Trophoblast cell (in vitro differentiated cells and primary cell): Measurements from ENCODE around the gene SCP2.
A peak's percentile ranks its signal among the peaks of the same experiment; 100 is the strongest.
"Not testable (repeated sequence)": the region's sequence is repeated elsewhere in the genome, so short reads cannot be mapped to it uniquely, and the experiment has no call there.

Experiments used
- DNase-seq, 2 donors: peaks; one replicate each; pipeline ENCODE4 v3.0.0-alpha.2; 2016
- H2AFZ ChIP-seq: 2 replicates; pipeline ENCODE4 v1.6.1; 2013; ENCODE audit warnings: low read length, moderate library complexity, mild to moderate bottlenecking; ENCODE audit not compliant: insufficient read depth, poor library complexity
- H2AK5ac ChIP-seq: 2 replicates; pipeline ENCODE4 v1.6.1; 2013; ENCODE audit warnings: mild to moderate bottlenecking, low read length
- H2BK120ac ChIP-seq: 2 replicates; pipeline ENCODE4 v1.6.1; 2013; ENCODE audit warnings: low read length, mild to moderate bottlenecking, moderate library complexity; ENCODE audit not compliant: insufficient read depth, poor library complexity
- H2BK12ac ChIP-seq: 2 replicates; pipeline ENCODE4 v1.6.1; 2013; ENCODE audit warnings: mild to moderate bottlenecking, low read length, moderate library complexity
- H2BK5ac ChIP-seq: 2 replicates; pipeline ENCODE4 v1.6.1; 2013; ENCODE audit warnings: low read length, low read depth, moderate library complexity, mild to moderate bottlenecking; ENCODE audit not compliant: poor library complexity
- H3K14ac ChIP-seq: 2 replicates; pipeline ENCODE4 v1.6.1; 2013; ENCODE audit warnings: mild to moderate bottlenecking, low read length
- H3K18ac ChIP-seq: 2 replicates; pipeline ENCODE4 v1.6.1; 2013; ENCODE audit warnings: mild to moderate bottlenecking, low read length
- H3K23ac ChIP-seq: 2 replicates; pipeline ENCODE4 v1.6.1; 2013; ENCODE audit warnings: low read length
- H3K27ac ChIP-seq: 2 replicates; pipeline ENCODE4 v1.5.1; 2013; ENCODE audit warnings: low read depth, mild to moderate bottlenecking, inconsistent platforms, low read length, moderate library complexity
- H3K27me3 ChIP-seq: 2 replicates; pipeline ENCODE4 v1.6.1; 2013; ENCODE audit warnings: inconsistent platforms, mild to moderate bottlenecking, low read length, moderate library complexity; ENCODE audit not compliant: insufficient read depth
- H3K36me3 ChIP-seq, 2 experiments: 1 replicate in 1 of 2; 2 replicates in 1 of 2; pipeline ENCODE4 v1.6.1; 2013; ENCODE audit warnings: low read length in 2 of 2, mild to moderate bottlenecking in 2 of 2, moderate library complexity in 1 of 2; ENCODE audit not compliant: insufficient read depth in 2 of 2, control insufficient read depth in 1 of 2
- H3K4ac ChIP-seq: 2 replicates; pipeline ENCODE4 v1.6.1; 2013; ENCODE audit warnings: low read depth, mild to moderate bottlenecking, low read length, moderate library complexity
- H3K4me1 ChIP-seq, 2 experiments: 1 replicate in 1 of 2; 2 replicates in 1 of 2; pipeline ENCODE4 v1.6.1; 2013; ENCODE audit warnings: low read length in 2 of 2, mild to moderate bottlenecking in 2 of 2, moderate library complexity in 1 of 2; ENCODE audit not compliant: insufficient read depth in 2 of 2, control insufficient read depth in 1 of 2
- H3K4me2 ChIP-seq: 2 replicates; pipeline ENCODE4 v1.6.1; 2013; ENCODE audit warnings: inconsistent platforms, mild to moderate bottlenecking, low read length, moderate library complexity
- H3K4me3 ChIP-seq: 2 replicates; pipeline ENCODE4 v1.5.1; 2013; ENCODE audit warnings: mild to moderate bottlenecking, low read depth, low read length, inconsistent platforms
- H3K79me1 ChIP-seq: one replicate; pipeline ENCODE4 v1.6.1; 2013; ENCODE audit warnings: low read length
- H3K79me2 ChIP-seq: 2 replicates; pipeline ENCODE4 v1.6.1; 2013; ENCODE audit warnings: low read length, mild to moderate bottlenecking; ENCODE audit not compliant: control insufficient read depth, insufficient read depth, poor library complexity
- H3K9ac ChIP-seq: 2 replicates; pipeline ENCODE4 v1.6.1; 2013; ENCODE audit warnings: mild to moderate bottlenecking, low read length
- H3K9me3 ChIP-seq: 2 replicates; pipeline ENCODE4 v1.6.1; 2013; ENCODE audit warnings: low read depth, mild to moderate bottlenecking, control low read depth, inconsistent platforms, low read length; ENCODE audit not compliant: insufficient read depth
- H4K12ac ChIP-seq: 2 replicates; pipeline ENCODE4 v1.6.1; 2013; ENCODE audit warnings: low read depth, mild to moderate bottlenecking, low read length, moderate library complexity
- H4K8ac ChIP-seq: 2 replicates; pipeline ENCODE4 v1.6.1; 2013; ENCODE audit warnings: low read depth, mild to moderate bottlenecking, low read length, moderate library complexity
- H4K91ac ChIP-seq: one replicate; pipeline ENCODE4 v1.6.1; 2013; ENCODE audit warnings: low read depth, mild to moderate bottlenecking, low read length, moderate library complexity
- WGBS: extraction: QIAGEN DNeasy Blood & Tissue Kit; methylation state at CpG from one replicate; pipeline ENCODE4 v1.1.7; 2013; ENCODE audit warnings: missing lambda C conversion rate; ENCODE audit not compliant: insufficient read length, insufficient coverage; ENCODE audit errors: extremely low coverage; 5-methylcytosine and 5-hydroxymethylcytosine counted together

Gene SCP2

GRCh38 chr1:53006612-53007011, 79.5 kb downstream of the SCP2 start:
- not testable (repeated sequence) for H3K9ac ChIP-seq, H3K79me1 ChIP-seq, H3K27me3 ChIP-seq, H2AK5ac ChIP-seq, H2BK120ac ChIP-seq, H3K4me3 ChIP-seq, H3K4me2 ChIP-seq, H3K79me2 ChIP-seq, H3K18ac ChIP-seq, DNase-seq, H3K27ac ChIP-seq, H3K23ac ChIP-seq, H2AFZ ChIP-seq, H3K4ac ChIP-seq, H4K12ac ChIP-seq, H2BK12ac ChIP-seq, H2BK5ac ChIP-seq, H3K9me3 ChIP-seq, H3K4me1 ChIP-seq, H4K91ac ChIP-seq, H3K14ac ChIP-seq, H3K36me3 ChIP-seq, H4K8ac ChIP-seq
- no CpG with 5 or more reads among the region's 2 CpGs for WGBS

GRCh38 chr1:53010247-53010646, 83.2 kb downstream of the SCP2 start:
- not testable (repeated sequence) for H3K23ac ChIP-seq, H3K4ac ChIP-seq, H2BK5ac ChIP-seq, H3K18ac ChIP-seq, H3K9me3 ChIP-seq, H3K9ac ChIP-seq, H3K79me1 ChIP-seq, H3K27ac ChIP-seq, H2AK5ac ChIP-seq, H3K27me3 ChIP-seq, H3K36me3 ChIP-seq, H4K91ac ChIP-seq, H4K12ac ChIP-seq, H3K4me3 ChIP-seq, H3K14ac ChIP-seq, H2BK120ac ChIP-seq, H2AFZ ChIP-seq, H3K4me2 ChIP-seq, H4K8ac ChIP-seq, DNase-seq, H3K4me1 ChIP-seq, H2BK12ac ChIP-seq, H3K79me2 ChIP-seq
- WGBS, result no CpG with 5 or more reads among the region's 4 CpGs

DNA sequence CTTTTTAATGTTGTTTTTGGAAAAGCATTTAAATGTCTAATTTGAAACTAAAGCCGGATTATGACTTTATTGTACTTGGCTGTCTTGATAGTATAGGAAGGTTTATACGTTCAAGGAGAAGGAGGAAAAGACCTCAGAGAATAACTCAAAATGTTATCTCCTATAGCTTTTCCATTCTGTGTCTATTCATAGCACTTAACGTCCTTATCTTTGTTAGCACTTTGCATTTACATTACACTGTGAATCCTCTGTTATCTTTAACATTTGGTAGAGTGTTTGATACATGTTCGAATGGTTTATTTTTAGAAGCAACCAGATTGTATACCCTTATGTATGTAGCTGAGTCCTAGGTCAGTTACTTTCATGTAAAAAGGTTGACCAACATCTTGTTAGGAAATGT, 84.1 kb downstream of the SCP2 start:
- Histone ChIP-seq H3K4me2 (no peak overlapping the region), H3K4ac (no peak overlapping the region), H3K14ac (no peak overlapping the region), H2BK12ac (no peak overlapping the region), H4K8ac (no peak overlapping the region), H2AK5ac (no peak overlapping the region), H3K9me3 (no peaks in the 10 kb centered on the region), H2AFZ (no peak overlapping the region), H2BK5ac (no peak overlapping the region), H3K18ac (no peak overlapping the region), H4K91ac (no peak overlapping the region), H3K79me1 (no peaks in the 10 kb centered on the region), H4K12ac (no peak overlapping the region), H3K4me1 (no peaks in the 10 kb centered on the region), H3K79me2 (no peaks in the 10 kb centered on the region), H3K36me3 (no peaks in the 10 kb centered on the region), H3K23ac (no peak overlapping the region), H3K27ac (no peak overlapping the region), H3K27me3 (no peaks in the 10 kb centered on the region), H3K4me3 (no peak overlapping the region), H3K9ac (no peak overlapping the region), H2BK120ac (no peak overlapping the region)
- DNase-seq, result no peak
- WGBS, result no CpG with 5 or more reads among the region's 4 CpGs

DNA sequence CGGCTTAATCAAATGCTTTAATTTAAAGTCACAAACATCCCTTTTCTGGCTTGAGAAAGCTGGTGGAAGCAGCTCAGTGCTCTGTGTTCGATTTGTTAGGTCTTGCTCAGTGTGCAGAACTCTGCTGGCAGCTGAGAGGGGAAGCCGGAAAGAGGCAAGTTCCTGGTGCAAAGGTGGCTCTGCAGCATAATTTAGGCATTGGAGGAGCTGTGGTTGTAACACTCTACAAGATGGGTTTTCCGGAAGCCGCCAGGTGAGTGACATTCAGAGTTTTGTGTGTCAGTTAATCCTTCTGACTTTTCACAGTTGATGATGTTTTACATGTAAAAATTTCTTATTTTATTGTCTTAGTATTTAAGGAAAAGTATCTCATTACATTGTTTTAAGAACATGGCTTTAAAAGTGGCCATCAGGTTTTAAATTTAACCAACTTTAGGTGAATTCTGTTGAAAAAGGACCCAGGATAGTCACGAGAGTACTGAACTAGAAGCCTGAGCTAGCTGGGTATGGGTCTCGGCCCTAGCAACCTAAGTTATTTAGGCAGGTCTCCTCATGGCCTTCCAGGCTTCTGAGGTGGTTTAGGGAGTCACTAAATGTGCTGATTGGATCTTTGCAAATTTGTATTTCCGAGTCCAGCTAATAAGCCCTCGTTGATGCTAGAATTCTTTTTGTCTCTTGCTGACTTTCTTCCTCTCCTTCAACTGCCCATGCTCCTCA, 87.9 kb downstream of the SCP2 start:
- Histone ChIP-seq H4K91ac (no peak overlapping the region), H2BK5ac (no peak overlapping the region), H3K36me3 (peaks cover 0 to 5% of the 10 kb centered on the region in 2 experiments), H3K9me3 (no peaks in the 10 kb centered on the region), H3K27me3 (no peaks in the 10 kb centered on the region), H3K4me2 (peak overlapping the region; percentile 64), H3K4me3 (peak overlapping the region; percentile 38), H3K4ac (no peak overlapping the region), H2AFZ (peak overlapping the region; percentile 26), H3K14ac (no peak overlapping the region), H3K18ac (no peak overlapping the region), H4K12ac (peak overlapping the region; percentile 16), H3K79me2 (no peaks in the 10 kb centered on the region), H3K27ac (no peak overlapping the region), H3K23ac (no peak overlapping the region), H3K79me1 (no peaks in the 10 kb centered on the region), H2BK12ac (no peak overlapping the region), H3K9ac (no peak overlapping the region), H2AK5ac (no peak overlapping the region), H4K8ac (peak overlapping the region; percentile 42), H3K4me1 (no peaks in the 10 kb centered on the region), H2BK120ac (no peak overlapping the region)
- peak; percentile 81 to 91 for DNase-seq
- no CpG with 5 or more reads among the region's 9 CpGs for WGBS
